NCI-H446 (cell line): ENCODE measurements around the gene HECTD1.

Experiments
- DNase-seq, 2 experiments: peaks; one replicate each; lab custom pipeline; 2025; lab: John Stamatoyannopoulos, UW

HECTD1 gene

GRCh38 chr14:31051023-31051422, 156.6 kb downstream of the HECTD1 start:
- no peak for DNase-seq
